ENCODE results near the gene IFITM5.
A peak's percentile ranks its signal among the peaks of the same experiment; 100 is the strongest.
"Not testable (repeated sequence)": the region's sequence is repeated elsewhere in the genome, so short reads cannot be mapped to it uniquely, and the experiment has no call there.

Gene IFITM5

GRCh38 chr11:327581-327923 lies 28.2 kb upstream of the IFITM5 start:
- no peak for DNase-seq

- no peak for DNase-seq
Measured at GRCh38 chr11:326842-327580, 27.7 kb upstream of the IFITM5 start.

GRCh38 chr11:326592-326841 lies 27.2 kb upstream of the IFITM5 start:
- no peak for DNase-seq

GRCh38 chr11:325796-326591 lies 26.7 kb upstream of the IFITM5 start:
- no peak for DNase-seq

- DNase-seq, result not testable (repeated sequence)
Measured at GRCh38 chr11:324593-325517, 25.5 kb upstream of the IFITM5 start.

- DNase-seq, result no peak
Measured at GRCh38 chr11:324156-324555, 24.8 kb upstream of the IFITM5 start.

- DNase-seq, result not testable (repeated sequence)
Measured at GRCh38 chr11:319888-320273, 20.6 kb upstream of the IFITM5 start.

GRCh38 chr11:319121-319887 lies 20.0 kb upstream of the IFITM5 start:
- not testable (repeated sequence) for DNase-seq

- DNase-seq, result not testable (repeated sequence)
Measured at GRCh38 chr11:318405-319120, 19.2 kb upstream of the IFITM5 start.

- not testable (repeated sequence) for DNase-seq
Measured at GRCh38 chr11:317668-318404, 18.5 kb upstream of the IFITM5 start.

- no peak for DNase-seq
Measured at GRCh38 chr11:316891-317301, 17.6 kb upstream of the IFITM5 start.

- no peak for DNase-seq
Measured at GRCh38 chr11:316031-316701, 16.8 kb upstream of the IFITM5 start.

GRCh38 chr11:315516-315994 lies 16.2 kb upstream of the IFITM5 start:
- DNase-seq, result no peak

- no peak for DNase-seq
Measured at GRCh38 chr11:315051-315481, 15.7 kb upstream of the IFITM5 start.

GRCh38 chr11:314554-314875 lies 15.2 kb upstream of the IFITM5 start:
- DNase-seq, result not testable (repeated sequence)

GRCh38 chr11:313787-314553 lies 14.6 kb upstream of the IFITM5 start, which contains the start of gene IFITM1:
Gene IFITM1, plus strand, starts transcription at chr11:314040. Its CDS starts 131 bp downstream, at chr11:314171.
- peak; percentile 48 for DNase-seq

- DNase-seq, result no peak
Measured at GRCh38 chr11:313304-313786, 14.0 kb upstream of the IFITM5 start.

GRCh38 chr11:312092-312816 lies 12.9 kb upstream of the IFITM5 start:
- DNase-seq, result no peak

Data from activated naive CD4-positive, alpha-beta T cell treated with anti-CD3 and anti-CD28 coated beads, Interleukin-2, amount 50 U/mL, for 16 hours (primary cell).